ENCODE results near the gene CCDC107.

CCDC107 gene

DNA sequence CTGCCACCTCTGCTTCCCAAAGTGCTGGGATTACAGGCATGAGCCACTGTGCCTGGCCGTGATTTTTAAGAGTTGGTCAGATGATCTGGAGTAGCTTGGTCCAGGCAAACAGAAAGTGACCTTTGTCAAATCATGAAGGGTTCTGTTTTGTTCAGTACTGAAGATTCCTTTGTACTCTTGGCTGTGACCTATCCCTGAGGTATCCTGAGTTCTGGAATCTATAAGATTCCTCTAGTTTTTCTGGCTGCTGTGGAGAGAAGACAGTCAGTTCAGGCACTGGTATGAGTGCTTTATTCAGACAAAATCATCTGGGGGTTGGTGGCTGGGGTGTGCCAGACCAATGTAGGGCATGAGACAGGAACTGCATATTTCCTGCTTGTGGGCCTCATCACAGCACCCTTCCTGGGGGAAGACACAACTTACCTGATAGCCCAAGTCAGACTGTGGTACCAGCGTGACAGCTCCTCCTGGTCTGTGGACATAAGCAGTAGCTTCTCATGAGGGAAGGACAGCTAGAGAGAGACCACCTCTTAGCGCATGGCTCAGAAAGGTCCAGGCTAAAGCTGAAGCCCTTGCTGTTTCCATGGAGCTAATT, 3.8 kb downstream of the CCDC107 start:
- peak; percentile 53 for DNase-seq

DNA sequence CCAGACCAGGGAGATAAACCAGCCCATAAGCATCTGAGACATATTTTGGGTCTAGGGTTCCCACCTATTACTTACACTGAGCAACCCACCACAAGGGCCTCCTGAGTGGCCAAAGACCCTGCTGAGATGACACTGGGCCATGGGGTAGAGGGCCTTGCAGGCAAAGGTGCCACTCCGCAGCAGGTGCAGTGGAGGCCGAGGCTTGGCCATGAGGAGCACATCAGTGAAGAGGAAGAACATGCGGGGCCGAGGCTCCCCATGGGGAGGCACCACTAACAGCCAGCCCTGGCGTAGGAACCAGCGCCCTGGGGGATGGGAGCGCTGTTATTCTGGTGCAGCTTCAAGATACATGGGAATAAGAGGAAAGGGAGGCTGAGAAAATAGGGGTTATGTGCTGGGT, 4.3 kb downstream of the CCDC107 start:
- DNase-seq: no peak

- DNase-seq: peak; percentile 89
Observed at GRCh38 chr9:35664531-35665470, 6.7 kb downstream of the CCDC107 start, which contains the start of gene ARHGEF39. Gene ARHGEF39 (minus strand): TSS chr9:35665195. CDS start chr9:35665169, 26 bp downstream.

GRCh38 chr9:35665471-35665818, 7.4 kb downstream of the CCDC107 start:
- no peak for DNase-seq

GRCh38 chr9:35666045-35666444, 8.0 kb downstream of the CCDC107 start:
- no peak for DNase-seq

GRCh38 chr9:35666549-35666948, 8.5 kb downstream of the CCDC107 start:
- DNase-seq: no peak

- no peak for DNase-seq
Observed at GRCh38 chr9:35667939-35668338, 9.8 kb downstream of the CCDC107 start.

GRCh38 chr9:35669331-35670145, 11.4 kb downstream of the CCDC107 start:
- no peak for DNase-seq

- DNase-seq: no peak
Observed at GRCh38 chr9:35673132-35674024, 15.3 kb downstream of the CCDC107 start, which contains the start of gene CA9. Gene CA9 (plus strand): TSS chr9:35673928. CDS start chr9:35673960, 32 bp downstream.

DNA sequence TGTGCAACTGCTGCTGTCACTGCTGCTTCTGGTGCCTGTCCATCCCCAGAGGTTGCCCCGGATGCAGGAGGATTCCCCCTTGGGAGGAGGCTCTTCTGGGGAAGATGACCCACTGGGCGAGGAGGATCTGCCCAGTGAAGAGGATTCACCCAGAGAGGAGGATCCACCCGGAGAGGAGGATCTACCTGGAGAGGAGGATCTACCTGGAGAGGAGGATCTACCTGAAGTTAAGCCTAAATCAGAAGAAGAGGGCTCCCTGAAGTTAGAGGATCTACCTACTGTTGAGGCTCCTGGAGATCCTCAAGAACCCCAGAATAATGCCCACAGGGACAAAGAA, 15.9 kb downstream of the CCDC107 start:
- no peak for DNase-seq

DNA sequence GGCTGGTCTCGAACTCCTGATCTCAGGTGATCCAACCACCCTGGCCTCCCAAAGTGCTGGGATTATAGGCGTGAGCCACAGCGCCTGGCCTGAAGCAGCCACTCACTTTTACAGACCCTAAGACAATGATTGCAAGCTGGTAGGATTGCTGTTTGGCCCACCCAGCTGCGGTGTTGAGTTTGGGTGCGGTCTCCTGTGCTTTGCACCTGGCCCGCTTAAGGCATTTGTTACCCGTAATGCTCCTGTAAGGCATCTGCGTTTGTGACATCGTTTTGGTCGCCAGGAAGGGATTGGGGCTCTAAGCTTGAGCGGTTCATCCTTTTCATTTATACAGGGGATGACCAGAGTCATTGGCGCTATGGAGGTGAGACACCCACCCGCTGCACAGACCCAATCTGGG, 17.1 kb downstream of the CCDC107 start:
- no peak for DNase-seq

- DNase-seq: no peak
Observed at GRCh38 chr9:35675732-35676392, 17.8 kb downstream of the CCDC107 start.

DNA sequence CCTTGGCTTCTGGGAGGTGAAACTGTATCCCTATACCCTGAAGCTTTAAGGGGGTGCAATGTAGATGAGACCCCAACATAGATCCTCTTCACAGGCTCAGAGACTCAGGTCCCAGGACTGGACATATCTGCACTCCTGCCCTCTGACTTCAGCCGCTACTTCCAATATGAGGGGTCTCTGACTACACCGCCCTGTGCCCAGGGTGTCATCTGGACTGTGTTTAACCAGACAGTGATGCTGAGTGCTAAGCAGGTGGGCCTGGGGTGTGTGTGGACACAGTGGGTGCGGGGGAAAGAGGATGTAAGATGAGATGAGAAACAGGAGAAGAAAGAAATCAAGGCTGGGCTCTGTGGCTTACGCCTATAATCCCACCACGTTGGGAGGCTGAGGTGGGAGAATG, 21.0 kb downstream of the CCDC107 start:
- no peak for DNase-seq

DNA sequence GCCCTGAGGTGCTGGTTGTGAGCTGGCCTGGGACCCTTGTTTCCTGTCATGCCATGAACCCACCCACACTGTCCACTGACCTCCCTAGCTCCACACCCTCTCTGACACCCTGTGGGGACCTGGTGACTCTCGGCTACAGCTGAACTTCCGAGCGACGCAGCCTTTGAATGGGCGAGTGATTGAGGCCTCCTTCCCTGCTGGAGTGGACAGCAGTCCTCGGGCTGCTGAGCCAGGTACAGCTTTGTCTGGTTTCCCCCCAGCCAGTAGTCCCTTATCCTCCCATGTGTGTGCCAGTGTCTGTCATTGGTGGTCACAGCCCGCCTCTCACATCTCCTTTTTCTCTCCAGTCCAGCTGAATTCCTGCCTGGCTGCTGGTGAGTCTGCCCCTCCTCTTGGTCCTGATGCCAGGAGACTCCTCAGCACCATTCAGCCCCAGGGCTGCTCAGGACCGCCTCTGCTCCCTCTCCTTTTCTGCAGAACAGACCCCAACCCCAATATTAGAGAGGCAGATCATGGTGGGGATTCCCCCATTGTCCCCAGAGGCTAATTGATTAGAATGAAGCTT, 21.8 kb downstream of the CCDC107 start:
- no peak for DNase-seq

GRCh38 chr9:35680331-35681105, 22.4 kb downstream of the CCDC107 start:
- DNase-seq: no peak

DNA sequence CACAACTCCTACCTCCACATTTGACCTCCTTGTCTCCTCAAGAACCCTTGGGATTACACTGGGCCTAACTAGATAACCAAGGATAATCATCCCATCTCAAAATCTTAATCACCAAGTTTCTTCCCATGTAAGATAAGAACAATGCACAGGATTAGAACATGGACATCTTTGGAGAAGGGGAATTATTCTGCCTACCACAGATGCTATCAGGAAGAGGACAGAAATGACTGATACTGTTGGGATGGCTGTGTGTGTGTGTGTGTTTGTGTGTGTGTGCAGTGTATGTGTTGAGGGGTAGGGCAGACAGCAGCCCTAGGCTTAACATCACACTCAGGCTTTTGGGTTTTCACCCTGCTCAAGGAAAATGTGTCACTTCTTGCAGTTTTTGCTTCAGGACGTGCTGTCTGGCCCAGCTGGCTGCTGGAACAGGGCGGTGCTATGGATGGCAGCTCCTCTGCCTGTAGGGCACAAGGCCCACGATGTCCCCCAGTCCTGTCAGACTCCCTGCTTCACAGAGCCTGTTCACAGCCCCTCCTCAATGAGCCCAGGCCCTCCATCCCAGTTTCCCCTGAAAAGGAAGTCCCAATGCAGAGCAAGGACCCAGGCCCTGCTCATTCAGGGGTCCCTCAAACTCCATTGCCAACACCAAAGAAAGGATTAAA, 23.4 kb downstream of the CCDC107 start:
- no peak for DNase-seq

GRCh38 chr9:35682051-35682450, 24.0 kb downstream of the CCDC107 start:
- no peak for DNase-seq

DNA sequence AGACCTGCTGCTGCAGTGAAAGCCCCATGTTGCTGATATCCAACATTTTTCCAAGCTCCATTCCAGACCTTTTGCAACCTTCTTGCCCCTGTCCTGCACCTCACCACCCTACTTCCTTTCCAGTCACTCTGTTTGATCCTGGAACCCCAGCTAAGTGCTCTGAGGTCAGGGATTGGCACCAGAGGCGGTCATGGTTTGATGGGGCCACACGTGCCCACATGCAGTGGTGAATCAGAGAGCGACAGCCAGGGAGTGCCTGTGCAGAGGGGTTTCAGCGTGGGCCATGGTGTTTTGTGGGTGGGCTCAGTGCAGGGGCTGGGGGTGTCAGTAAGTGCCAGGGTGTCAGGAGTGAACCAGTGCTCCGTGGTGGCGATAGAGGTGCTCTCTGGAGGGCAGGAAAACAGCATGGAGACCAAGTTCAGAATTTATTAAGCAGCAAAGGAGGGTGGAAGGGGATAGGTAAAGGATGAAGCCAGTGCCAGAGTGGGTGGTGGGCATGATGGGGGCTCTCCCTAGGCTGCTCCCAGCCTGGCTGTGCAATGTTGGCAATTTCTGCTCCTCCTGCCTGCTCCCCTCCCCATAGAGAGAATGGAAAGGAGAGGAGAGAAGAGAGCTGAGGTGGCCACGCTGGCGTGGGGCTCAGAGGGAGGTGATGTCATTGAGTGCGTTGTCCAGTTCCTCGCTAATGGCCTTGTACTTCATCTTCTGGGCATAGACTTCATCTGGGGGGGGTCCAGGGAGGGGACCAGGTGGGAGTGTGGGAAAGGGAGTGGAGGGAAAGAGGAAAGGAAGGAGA, 24.6 kb downstream of the CCDC107 start:
- no peak for DNase-seq

DNA sequence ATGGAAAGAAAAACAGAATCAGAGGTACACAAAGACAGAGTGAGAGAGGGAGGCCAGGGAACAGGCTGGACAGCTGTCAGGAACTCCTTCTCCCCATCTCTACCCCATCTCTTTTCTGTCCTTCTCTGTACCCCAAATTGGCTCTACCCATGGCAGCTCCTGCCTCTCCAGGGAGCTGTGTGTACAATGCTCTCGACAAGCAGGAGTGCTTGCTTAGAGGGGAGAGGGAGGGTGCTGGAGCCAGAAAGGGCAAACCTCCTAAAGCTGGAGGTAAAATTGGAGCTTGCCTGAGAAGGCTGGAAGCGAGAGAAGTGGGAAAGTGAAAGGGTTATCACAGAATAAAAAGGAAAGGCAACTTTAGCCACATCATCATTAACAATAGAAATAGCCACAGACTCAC, 25.2 kb downstream of the CCDC107 start:
- no peak for DNase-seq
